ENCODE results near the gene KLF1.

The KLF1 gene

DNA sequence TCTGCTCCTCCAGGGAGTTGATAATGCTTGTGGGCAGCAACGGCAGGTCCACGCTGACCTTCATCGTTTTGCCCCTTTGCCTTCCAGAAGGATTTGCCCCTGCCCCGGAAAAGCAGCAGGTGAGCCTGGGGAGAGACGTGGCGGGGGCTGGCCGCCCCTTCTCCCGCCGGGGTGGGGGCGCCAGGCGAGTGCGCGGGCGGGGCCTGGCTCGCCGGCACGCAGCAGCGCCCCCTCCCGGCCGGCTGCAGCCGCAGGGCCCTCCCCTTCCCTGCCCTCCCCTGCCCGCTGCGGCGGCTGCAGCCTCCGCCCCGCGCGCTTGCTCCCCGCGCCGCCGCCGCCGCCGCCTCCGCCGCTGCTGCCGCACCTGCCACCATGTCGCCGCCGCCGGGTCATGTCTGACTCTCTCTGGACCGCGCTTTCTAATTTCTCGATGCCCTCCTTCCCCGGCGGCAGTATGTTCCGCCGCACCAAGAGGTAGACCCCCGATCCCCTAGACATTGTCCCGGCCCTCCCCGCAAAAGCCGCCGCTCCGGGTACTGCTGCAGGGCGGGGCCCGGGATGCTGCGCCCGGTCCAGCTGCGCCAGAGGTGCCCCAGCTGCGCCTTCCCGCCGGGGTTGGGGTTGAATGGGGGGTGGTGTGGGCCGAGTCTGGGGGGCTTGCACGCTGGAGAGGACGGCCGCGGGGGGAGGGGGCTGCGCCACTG is 48.7 kb downstream of the KLF1 start, which contains the start of gene MAST1:
Gene MAST1 (plus strand): TSS at position 334 of the 704 bp plus-strand sequence. CDS start 58 bp downstream, at position 392.
- DNase-seq (ENCODE audit: low read depth in 2 of 2), result no peak

DNA sequence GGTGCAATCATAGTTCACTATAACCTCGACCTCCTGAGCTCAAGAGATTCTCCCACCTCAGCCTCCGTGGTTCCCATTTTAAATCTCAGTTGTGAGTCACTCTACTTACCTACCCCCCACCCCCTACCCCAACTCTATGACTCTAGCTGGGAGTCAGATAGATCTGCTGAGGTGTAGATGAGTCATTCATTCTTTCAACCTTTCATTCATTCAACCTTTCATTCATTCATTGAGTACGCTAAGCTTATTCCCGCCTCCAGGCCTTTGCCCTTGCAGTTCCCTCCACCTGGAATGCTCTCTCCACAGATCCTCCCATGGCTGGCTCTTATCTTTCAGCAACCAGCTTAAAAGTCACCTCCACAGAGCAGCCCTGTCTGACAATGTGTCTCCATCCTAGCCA is 49.8 kb downstream of the KLF1 start:
- DNase-seq (ENCODE audit: low read depth in 2 of 2), result no peak

DNA sequence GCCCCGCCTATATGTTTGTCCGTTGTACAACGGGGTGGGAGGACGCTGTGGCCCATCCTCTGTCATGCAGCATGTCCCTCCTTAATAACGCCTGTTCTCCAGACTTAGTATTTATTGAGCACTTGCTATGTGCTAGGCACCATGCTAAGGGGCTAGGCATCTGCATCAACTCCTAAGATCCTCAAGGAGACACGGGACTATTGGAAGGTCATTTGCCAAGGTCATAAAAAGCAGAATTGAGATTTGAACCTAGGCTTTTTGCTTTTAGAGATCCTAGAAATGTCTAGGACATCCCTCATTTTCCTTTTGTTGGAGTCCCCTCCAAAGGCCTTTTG is 50.5 kb downstream of the KLF1 start:
- DNase-seq (ENCODE audit: low read depth in 2 of 2), result no peak

DNA sequence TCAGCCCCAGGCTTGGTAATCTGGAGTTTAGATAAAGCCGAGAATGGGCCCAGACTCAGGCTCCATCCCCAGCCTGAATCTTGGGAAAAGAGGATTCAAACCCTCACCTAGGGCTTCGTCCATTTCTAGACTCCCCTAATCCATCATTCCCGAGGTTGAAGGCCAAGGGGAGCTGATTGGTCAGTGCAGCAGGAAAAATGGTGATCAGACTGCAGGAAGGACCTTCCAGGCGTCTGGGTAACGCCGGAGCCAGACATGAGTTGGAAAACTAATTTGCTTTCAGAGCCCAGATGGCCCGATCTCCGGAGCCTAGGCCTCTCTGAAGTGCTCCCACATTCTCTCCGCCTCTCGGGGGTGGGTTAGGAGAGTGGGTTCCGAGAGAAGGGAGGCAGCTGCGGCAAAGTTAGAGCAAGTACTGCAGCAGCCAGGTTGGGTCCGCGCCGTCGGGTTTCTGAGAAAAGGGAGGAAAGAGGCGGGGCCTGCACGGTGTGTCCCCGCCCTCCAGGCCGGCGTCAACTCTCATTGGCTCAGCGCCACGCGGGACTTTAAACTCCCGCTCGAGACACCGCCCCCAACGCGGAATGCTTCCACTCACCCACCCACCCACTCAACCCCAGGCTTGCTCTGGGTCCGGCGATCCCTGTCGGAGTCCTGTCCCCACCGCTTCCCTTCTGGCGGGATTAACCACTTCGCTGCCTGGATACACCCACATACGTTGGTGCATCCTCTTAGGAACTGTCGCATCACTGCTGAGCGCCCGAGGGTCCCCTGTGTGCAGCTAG is 51.8 kb downstream of the KLF1 start:
- DNase-seq (ENCODE audit: low read depth in 2 of 2), result no peak

DNA sequence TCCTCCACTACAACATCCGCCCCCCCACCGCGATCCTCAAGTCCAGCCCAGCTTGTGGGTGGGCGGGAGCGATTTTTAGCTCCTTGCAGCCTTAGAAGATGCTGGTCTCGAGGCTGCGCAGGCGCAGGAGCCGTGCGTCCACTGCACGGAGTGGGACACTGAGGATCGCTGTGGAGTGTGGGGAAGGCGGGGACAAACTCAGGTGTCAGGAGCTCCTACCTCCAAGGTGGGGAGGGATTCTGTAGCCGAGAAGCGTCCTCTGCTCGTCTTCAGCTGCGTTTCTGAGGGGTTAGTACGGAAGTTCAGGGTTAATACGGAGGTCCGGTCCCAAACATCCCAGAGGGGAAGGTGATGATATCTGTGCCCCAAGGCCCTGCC is 52.4 kb downstream of the KLF1 start, which contains the start of gene RTBDN:
Gene RTBDN (minus strand): TSS at position 14 of the 378 bp plus-strand sequence. CDS start 4,600 bp downstream, outside the sequence.
- DNase-seq (ENCODE audit: low read depth in 2 of 2), result no peak
